IPS-NIHi11 (cell line): Measurements from ENCODE around the gene GLE1.
A peak's percentile ranks its signal among the peaks of the same experiment; 100 is the strongest.
"Not testable (repeated sequence)": the region's sequence is repeated elsewhere in the genome, so short reads cannot be mapped to it uniquely, and the experiment has no call there.

Experiments used
- DNase-seq: peaks from one replicate; pipeline ENCODE4 v3.0.0; 2012; ENCODE audit warnings: mixed read lengths, low spot score

GLE1 gene

GRCh38 chr9:128497824-128498610 lies 6.5 kb upstream of the GLE1 start:
- DNase-seq: no peak

- no peak for DNase-seq
Observed at GRCh38 chr9:128498911-128499310, 5.6 kb upstream of the GLE1 start.

DNA sequence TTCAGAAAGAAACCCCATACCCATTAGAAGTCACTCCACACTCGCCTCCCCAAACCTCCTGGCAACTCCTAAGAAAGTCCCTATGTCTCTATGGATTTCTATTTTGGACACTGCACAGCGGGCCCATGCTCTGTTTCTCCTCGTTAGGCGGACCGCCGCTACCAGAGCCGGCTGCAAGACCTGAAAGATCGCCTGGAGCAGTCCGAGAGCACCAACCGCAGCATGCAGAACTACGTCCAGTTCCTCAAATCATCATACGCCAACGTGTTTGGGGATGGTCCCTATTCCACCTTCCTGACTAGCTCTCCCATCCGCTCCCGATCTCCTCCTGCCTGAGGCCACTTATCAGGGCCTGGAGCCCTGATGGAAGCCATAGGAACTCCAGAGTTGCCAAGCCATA lies 4.6 kb upstream of the GLE1 start:
- DNase-seq: no peak

DNA sequence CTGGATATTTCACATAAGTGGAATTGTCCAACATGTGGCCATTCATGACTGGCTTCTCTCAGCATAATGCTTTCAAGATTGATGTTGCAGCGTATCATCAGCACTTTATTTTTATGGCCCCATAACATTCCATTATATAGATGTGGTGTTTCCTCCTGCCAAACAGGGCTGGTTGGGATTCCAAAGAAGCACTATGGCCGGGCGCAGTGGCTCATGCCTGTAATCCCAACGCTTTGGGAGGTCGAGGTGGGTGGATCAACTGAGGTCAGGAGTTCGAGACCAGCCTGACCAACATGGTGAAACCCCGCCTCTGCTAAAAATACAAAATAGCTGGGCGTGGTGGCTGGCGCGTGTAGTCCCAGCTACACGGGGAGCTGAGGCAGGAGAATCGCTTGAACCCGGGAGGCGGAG lies 1.1 kb upstream of the GLE1 start:
- DNase-seq: not testable (repeated sequence)

DNA sequence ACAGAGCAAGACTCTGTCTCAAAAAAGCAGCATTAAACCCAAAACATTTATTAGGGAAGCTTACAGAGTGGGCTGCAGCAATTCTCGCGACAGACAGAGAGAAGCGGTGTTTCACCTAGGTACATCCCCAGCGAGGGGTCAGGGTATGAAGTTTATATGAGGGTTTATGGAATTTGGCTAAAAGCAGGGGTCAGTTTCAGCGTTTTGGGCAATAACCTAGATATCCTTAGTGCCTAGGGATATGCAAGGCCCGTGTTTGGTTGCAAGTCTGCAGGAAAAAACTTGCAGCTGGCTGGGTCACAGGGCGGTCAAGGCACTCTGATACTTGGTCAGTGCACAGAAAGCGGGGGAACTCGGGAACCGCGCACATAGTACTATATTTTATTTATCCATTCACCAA lies 649 bp upstream of the GLE1 start:
- peak; percentile 32 for DNase-seq

GRCh38 chr9:128505414-128505765 lies 871 bp downstream of the GLE1 start:
- no peak for DNase-seq

- DNase-seq: not testable (repeated sequence)
Observed at GRCh38 chr9:128505906-128506305, 1.4 kb downstream of the GLE1 start.

GRCh38 chr9:128512820-128513219 lies 8.3 kb downstream of the GLE1 start:
- no peak for DNase-seq

DNA sequence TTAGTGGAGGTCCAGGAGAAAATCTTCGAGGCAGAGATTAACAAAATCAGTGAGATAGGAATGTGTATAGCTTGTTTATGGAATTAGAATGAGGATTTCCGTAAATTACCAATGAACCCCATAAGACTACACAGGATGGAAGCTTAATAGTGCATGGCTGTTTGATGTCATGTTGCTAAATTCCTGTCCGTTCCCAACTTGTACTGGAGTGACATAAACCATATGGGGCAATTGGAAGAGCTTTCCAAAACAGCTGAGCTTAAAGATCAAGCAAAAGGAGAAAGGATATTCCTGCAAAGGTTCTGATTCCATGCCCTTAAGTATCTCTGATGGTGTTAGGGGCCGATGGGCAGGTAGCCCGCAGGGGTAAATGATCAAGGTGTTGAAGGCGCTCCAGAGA lies 17.4 kb downstream of the GLE1 start:
- no peak for DNase-seq

GRCh38 chr9:128523199-128523925 lies 18.8 kb downstream of the GLE1 start:
- peak; percentile 60 for DNase-seq

DNA sequence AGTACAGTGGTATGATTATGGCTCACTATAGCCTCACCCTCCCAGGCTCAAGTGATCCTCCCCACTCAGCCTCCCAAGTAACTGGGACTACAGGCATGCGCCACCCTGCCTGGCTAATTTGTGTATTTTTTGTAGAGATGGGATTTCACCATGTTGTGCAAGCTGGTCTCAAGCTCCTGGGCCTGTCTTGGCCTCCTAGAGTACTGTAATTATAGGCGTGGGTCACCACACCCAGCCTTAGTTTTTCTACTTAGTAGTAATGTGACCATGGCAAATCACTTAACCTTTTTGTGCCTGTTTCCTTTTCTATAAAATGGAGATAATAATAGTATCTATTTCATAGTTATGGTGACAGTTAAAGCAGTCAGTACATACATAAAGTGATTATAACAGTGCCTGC lies 22.2 kb downstream of the GLE1 start:
- DNase-seq: no peak

DNA sequence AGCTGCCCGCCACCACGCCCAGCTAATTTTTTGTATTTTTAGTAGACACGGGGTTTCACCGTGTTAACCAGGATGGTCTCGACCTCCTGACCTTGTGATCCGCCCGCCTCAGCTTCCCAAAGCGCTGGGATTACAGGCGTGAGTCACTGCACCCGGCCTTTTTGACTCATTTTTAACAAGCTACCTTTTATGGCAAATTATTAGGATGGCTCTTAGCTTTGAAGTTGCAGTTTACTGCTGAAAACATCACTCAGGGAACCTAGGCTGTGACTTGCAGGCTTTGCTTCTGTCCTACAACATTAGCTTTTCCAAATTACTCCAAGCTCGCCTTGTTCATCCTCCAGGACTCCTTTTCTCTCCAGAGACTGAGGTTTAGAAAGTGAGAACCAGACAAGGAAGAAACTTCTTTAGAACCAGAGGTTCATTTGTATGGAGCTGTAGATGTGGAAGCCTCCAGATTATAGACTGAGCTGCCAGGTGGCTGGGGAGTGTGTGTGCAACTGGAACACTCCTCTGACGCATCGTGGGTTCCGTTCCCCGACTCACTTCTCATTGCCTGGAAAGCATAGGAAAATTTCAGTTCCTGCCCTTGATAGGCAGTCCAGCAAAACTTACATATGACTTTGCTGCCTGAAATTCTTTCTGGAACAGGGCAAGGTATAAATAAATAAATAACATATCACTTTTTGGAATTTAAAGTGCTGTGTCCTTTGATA lies 24.1 kb downstream of the GLE1 start:
- DNase-seq: no peak

DNA sequence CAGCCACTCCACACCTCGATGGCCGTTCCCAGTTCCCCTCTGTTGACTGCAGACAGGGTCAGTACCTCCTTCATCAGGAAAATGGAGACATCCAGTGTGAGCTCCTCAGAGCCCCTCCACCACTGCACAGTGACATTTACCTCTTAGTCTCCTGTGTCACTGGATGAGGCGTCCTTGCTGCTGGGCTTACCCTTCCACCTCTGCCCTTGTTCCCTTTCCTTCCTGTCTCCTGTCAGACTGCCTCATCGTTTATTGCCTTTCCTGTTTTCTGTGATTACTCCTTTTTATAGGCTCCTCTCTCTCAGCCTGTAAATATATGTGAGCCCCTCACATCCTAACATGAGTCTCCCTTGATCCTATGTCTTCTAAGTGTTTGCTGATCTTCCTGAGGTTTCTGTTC lies 24.7 kb downstream of the GLE1 start:
- no peak for DNase-seq

DNA sequence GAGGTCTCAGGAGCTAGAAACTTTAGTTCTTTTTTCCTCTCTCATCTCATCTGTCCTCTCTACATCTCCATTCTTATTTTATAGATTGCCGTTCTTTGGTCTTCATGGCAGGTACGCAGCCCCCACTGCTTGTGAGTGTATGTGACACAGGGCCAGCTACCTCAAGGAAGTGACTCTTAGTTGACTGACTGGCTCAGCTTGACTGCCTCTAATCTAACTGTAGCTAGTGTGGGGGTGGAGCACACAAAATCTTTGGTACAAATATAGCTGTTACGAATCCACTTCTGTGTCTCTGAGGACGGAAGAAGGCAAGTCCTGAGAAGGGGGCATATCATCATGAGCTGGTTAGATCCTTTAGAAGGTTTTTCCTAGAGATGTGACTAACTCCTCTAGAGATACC lies 28.1 kb downstream of the GLE1 start:
- DNase-seq: no peak

GRCh38 chr9:128540634-128541360 lies 36.3 kb downstream of the GLE1 start:
- DNase-seq: no peak

DNA sequence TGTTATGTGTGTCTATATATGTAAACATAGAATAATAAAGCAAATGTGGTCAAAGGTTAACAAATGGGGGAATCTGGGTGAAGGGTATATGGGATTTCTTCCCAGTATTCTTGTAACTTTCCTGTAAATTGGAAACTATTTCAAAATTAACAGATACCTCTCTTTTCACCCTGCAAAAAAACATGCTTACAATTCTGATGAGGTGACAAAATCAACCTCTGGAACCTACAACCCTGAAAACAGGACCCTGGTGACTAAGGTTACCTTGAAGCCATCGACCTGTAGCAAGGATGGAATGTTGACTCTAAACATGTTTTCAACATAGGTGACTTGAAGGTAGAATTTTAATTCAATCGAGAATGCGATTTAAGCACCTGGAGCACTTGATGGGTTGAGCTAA lies 42.0 kb downstream of the GLE1 start:
- DNase-seq: no peak

DNA sequence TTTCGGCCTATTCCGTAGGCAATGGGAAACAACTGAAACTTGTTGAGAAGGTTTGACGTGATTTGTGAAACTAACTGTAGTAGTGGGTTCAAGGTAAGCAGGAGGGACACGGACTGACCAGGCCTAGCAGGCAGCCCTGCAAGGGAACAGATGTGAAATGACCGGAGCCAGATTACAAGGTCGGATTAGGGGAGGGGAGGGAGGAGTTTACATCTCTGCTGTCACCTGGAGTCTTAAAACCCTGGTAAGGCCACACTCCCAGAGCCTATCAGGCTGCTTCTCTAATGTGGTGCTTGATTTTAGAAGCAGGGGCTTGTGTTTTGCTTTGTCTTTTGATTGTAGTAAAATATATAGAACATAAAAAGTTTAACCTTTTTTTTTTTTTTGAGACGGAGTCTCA lies 44.4 kb downstream of the GLE1 start:
- no peak for DNase-seq

DNA sequence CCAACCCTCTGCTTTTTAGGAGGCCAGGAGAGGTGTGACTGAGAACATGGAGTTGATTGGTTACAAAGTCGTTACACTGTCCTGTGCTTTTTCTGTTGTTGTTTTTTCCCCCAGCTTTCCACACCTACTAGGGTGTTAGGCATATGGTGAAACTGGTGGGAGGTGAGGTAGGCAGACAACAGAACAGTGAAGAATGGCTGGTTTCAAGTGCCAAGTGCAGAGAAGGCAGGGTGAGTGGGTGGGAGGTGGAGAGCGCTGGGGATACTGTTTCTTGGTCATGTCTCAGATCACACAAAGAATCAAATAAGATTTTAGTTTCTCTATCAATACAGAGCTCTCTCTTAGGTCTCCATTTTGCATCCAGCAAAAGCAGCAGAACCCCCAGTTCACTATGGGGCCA lies 45.7 kb downstream of the GLE1 start:
- no peak for DNase-seq

DNA sequence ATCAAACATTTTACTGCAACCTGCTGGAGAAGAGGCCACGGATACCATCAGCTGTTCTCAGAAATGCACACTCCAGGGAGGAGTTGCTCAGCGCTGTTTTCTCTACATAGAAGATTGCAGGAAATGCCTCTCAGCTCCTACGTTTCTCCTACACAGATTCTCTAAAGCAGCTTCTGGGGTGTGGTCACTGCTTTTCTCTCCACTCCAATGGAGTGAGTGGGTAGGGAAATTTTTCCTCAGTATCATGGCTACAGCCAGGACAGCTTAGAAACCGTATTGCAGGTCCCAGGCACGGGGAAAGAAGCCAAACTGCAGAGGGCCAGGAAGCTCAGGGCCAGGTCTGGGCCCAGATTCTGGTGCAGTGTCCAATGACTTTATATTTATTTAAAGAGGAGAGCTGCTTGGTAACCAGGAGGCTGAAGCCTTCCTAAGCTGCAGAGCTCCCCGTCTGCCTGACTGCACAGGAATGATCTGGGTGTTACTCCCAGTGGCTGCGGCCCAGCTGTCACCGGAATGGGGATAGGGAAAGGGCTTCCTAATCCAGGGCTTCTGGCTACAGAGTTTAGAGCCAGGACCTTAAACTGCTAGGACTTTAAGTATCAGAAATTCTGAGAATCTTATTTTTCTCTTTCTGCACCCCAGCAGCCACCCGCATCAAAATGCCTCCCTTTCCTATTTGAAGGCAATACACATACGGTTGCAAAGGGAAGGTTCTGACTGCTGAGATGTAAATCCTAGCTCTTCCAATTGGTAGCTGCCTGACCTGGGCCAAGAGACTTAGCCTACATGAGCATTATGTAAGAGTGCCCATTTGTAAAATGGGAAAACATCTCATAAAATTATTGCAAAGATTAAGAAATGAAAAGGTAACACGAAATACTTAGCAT lies 46.5 kb downstream of the GLE1 start:
- peak; percentile 39 for DNase-seq

GRCh38 chr9:128551657-128552152 lies 47.2 kb downstream of the GLE1 start:
- no peak for DNase-seq

DNA sequence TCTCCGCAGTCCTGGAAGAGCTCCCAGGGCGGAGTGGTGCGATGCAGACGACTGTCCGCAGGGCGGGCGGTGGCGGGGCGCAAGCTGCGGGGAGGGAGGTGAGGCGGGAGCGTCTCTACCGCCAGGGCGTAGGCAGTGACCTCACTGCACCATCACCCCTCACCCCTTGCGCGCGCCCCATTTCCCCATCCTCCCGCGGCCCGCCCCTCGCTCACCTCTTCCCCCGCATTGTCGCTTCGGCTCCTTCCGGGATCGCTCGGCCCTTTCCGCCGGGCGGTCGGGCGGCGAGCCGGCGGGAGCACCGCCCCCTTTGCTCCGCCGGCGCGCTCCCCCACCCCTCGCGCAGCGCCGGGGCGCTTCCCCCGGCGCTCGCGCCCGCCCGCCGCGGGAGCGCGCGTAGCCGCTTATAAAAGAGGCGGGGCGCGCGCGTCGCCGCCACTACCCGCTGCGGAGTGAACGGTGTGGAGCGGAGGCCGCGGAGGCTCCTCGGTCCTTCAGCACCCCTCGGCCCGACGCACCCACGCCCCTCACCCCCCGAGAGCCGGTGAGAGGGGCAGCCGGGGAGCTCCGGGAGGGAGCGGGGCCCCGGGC lies 47.7 kb downstream of the GLE1 start, which contains the start of gene SPTAN1:
Gene SPTAN1, plus strand, starts transcription at position 435 of the 591 bp plus-strand sequence. CDS start 14,154 bp downstream, outside the sequence.
- DNase-seq: peak; percentile 97
